Skeletal muscle cell (primary cell): ENCODE results near the gene YIPF3.
A peak's percentile ranks its signal among the peaks of the same experiment; 100 is the strongest.
"Not testable (repeated sequence)": the region's sequence is repeated elsewhere in the genome, so short reads cannot be mapped to it uniquely, and the experiment has no call there.

Source experiments
- DNase-seq: peaks from one replicate; pipeline ENCODE4 v3.0.0-alpha.2; 2010; ENCODE audit warnings: low read depth
- H3K4me3 ChIP-seq: 2 replicates; pipeline ENCODE4 v1.5.1; 2011; ENCODE audit warnings: low read depth, mild to moderate bottlenecking, control low read depth, low read length, moderate library complexity

The YIPF3 gene

GRCh38 chr6:43516697-43517504 is at the start of gene YIPF3, which contains the start of gene POLR1C:
Gene YIPF3, minus strand, starts transcription at chr6:43516926. Its CDS starts 119 bp downstream, at chr6:43516807.
Gene POLR1C, plus strand, starts transcription at chr6:43517089. Its CDS starts 21 bp downstream, at chr6:43517110.
- DNase-seq, result peak; percentile 87
- H3K4me3 ChIP-seq, result peak within 1 kb of the TSS; percentile 99

- H3K4me3 ChIP-seq, result no peak overlapping the region
- no peak for DNase-seq
Observed at GRCh38 chr6:43559328-43559727, 42.6 kb upstream of the YIPF3 start.

- H3K4me3 ChIP-seq, DNase-seq: not testable (repeated sequence)
Observed at GRCh38 chr6:43557620-43558019, 40.9 kb upstream of the YIPF3 start.

- DNase-seq, result no peak
- H3K4me3 ChIP-seq, result no peak overlapping the region
Observed at GRCh38 chr6:43547222-43547621, 30.5 kb upstream of the YIPF3 start.

GRCh38 chr6:43544461-43544860 is 27.7 kb upstream of the YIPF3 start:
- no peak for DNase-seq

GRCh38 chr6:43541774-43542471 is 25.2 kb upstream of the YIPF3 start:
- no peak for DNase-seq

More at GRCh38 chr6:43544461-43544860, 27.7 kb upstream of the YIPF3 start:
- H3K4me3 ChIP-seq, result no peak overlapping the region

GRCh38 chr6:43540507-43540906 is 23.8 kb upstream of the YIPF3 start:
- DNase-seq, result no peak
- no peak overlapping the region for H3K4me3 ChIP-seq

More at GRCh38 chr6:43541774-43542471, 25.2 kb upstream of the YIPF3 start:
- H3K4me3 ChIP-seq, result no peak overlapping the region

- not testable (repeated sequence) for DNase-seq, H3K4me3 ChIP-seq
Observed at GRCh38 chr6:43539409-43539808, 22.7 kb upstream of the YIPF3 start.

- not testable (repeated sequence) for H3K4me3 ChIP-seq, DNase-seq
Observed at GRCh38 chr6:43538986-43539385, 22.3 kb upstream of the YIPF3 start.

GRCh38 chr6:43532201-43532600 is 15.5 kb upstream of the YIPF3 start:
- H3K4me3 ChIP-seq, result no peak overlapping the region
- no peak for DNase-seq

- no peak overlapping the region for H3K4me3 ChIP-seq
- DNase-seq, result no peak
Observed at GRCh38 chr6:43524483-43524961, 7.8 kb upstream of the YIPF3 start.

GRCh38 chr6:43523284-43523683 is 6.6 kb upstream of the YIPF3 start:
- no peak for DNase-seq
- no peak overlapping the region for H3K4me3 ChIP-seq

GRCh38 chr6:43522547-43523261 is 6.0 kb upstream of the YIPF3 start:
- no peak for DNase-seq
- H3K4me3 ChIP-seq, result no peak overlapping the region

GRCh38 chr6:43521836-43522235 is 5.1 kb upstream of the YIPF3 start:
- DNase-seq, result no peak

GRCh38 chr6:43520097-43520496 is 3.4 kb upstream of the YIPF3 start:
- no peak overlapping the region for H3K4me3 ChIP-seq

More at GRCh38 chr6:43521836-43522235, 5.1 kb upstream of the YIPF3 start:
- H3K4me3 ChIP-seq, result no peak overlapping the region

GRCh38 chr6:43517505-43518357 is 1.0 kb upstream of the YIPF3 start:
- H3K4me3 ChIP-seq, result peak overlapping the region; percentile 99
- DNase-seq, result no peak

More at GRCh38 chr6:43520097-43520496, 3.4 kb upstream of the YIPF3 start:
- no peak for DNase-seq

- peak overlapping the region; percentile 99 for H3K4me3 ChIP-seq
- DNase-seq, result no peak
Observed at GRCh38 chr6:43516367-43516696, 394 bp downstream of the YIPF3 start.

- H3K4me3 ChIP-seq, result peak overlapping the region; percentile 99
Observed at GRCh38 chr6:43515808-43516207, 918 bp downstream of the YIPF3 start.

GRCh38 chr6:43511824-43512415 is 4.8 kb downstream of the YIPF3 start:
- H3K4me3 ChIP-seq, result no peak overlapping the region
- no peak for DNase-seq

More at GRCh38 chr6:43515808-43516207, 918 bp downstream of the YIPF3 start:
- no peak for DNase-seq
